K562 (cell line): ENCODE data around the gene HNRNPM. TPM values are rescaled to one million over a fixed set of nuclear protein-coding genes. Genes with fewer than 3 reads are reported as not detected.
A peak's percentile ranks its signal among the peaks of the same experiment; 100 is the strongest.

Experiments used
- ATAC-seq: fragments of 200-7000 bp; cut with Tn5 transposase; 3 replicates; pipeline ENCODE4 v1.9.1; 2020; ENCODE audit warnings: moderate library complexity
- BruUV-seq: library from RNA; stranded (reverse); fragments of 400-500 nt; replicated peaks from 2 replicates; lab custom pipeline; 2021; lab: Mats Ljungman, UMichigan
- CTCF ChIA-PET: fragments of 300-600 bp; formaldehyde crosslinking; extraction: SDS; loops from one replicate; lab custom pipeline; 2021; ENCODE audit warnings: low intra/inter-chr PET ratio; lab: Yijun Ruan, JAX
- POLR2A ChIA-PET: fragments of 300-600, 350-650 bp; sonication (Branson Sonifier 250); formaldehyde crosslinking; extraction: SDS; loops from one replicate; lab custom pipeline; 2021; ENCODE audit warnings: antibody characterized with exemption, inconsistent platforms; lab: Yijun Ruan, JAX
- DNase-seq, 4 experiments: peaks; one replicate each; pipeline versions ENCODE4 v3.0.0 to v3.0.0-alpha.2; 2011 to 2018; ENCODE audit warnings: low spot score in 3 of 4, mixed read lengths in 3 of 4; ENCODE audit errors: extremely low read depth in 1 of 4
- FAIRE-seq: peaks from 2 replicates; lab custom pipeline; 2011; peaks lifted over from hg19 to GRCh38; lab: Jason Lieb, UNC
- H2AFZ ChIP-seq: 2 replicates; pipeline ENCODE4 v1.6.0; 2011; ENCODE audit warnings: low read depth, low read length, control low read depth, inconsistent platforms
- H3K27ac ChIP-seq: fragments of 200-600 bp; 3 replicates; pipeline ENCODE4 v1.8.0; 2011; ENCODE audit warnings: low read depth, mild to moderate bottlenecking, control low read depth, inconsistent platforms, low read length, moderate library complexity, mixed read lengths; ENCODE audit errors: extremely low read depth
- H3K27me3 ChIP-seq, 2 experiments: fragments of 300-600 bp in 1 of 2; 2 replicates in 1 of 2; 3 replicates in 1 of 2; pipeline versions ENCODE4 v1.6.0 to v1.8.0; 2011; ENCODE audit warnings: inconsistent platforms in 2 of 2, low read length in 2 of 2, mild to moderate bottlenecking in 1 of 2, mixed read lengths in 1 of 2, moderate library complexity in 1 of 2; ENCODE audit not compliant: control insufficient read depth in 2 of 2, insufficient read depth in 2 of 2
- H3K36me3 ChIP-seq: fragments of 300-600 bp; 3 replicates; pipeline ENCODE4 v1.8.0; 2011; ENCODE audit warnings: mild to moderate bottlenecking, low read length, inconsistent platforms; ENCODE audit not compliant: control insufficient read depth, insufficient read depth
- H3K4me1 ChIP-seq, 2 experiments: fragments of 200-600 bp in 1 of 2; replicated peaks in 1 of 2; 2 replicates in 1 of 2; 3 replicates in 1 of 2; pipeline versions ENCODE4 v1.5.1 to v1.8.0; 2011; ENCODE audit warnings: inconsistent platforms in 2 of 2, low read length in 2 of 2, mild to moderate bottlenecking in 1 of 2, mixed read lengths in 1 of 2, moderate library complexity in 1 of 2; ENCODE audit not compliant: control insufficient read depth in 2 of 2, insufficient read depth in 2 of 2
- H3K4me2 ChIP-seq: 2 replicates; pipeline ENCODE4 v1.6.1; 2011; ENCODE audit warnings: low read length, control low read depth, inconsistent platforms, mixed read lengths; ENCODE audit not compliant: insufficient read depth
- H3K4me3 ChIP-seq: fragments of 200-600 bp; sonication (generic), shearing (Covaris generic); 2 replicates; pipeline ENCODE4 v1.5.1; 2016; ENCODE audit warnings: control low read depth, inconsistent platforms
- H3K79me2 ChIP-seq: fragments of 200-600 bp; 3 replicates; pipeline ENCODE4 v1.8.0; 2011; ENCODE audit warnings: low read length, inconsistent platforms; ENCODE audit not compliant: control insufficient read depth, insufficient read depth
- H3K9ac ChIP-seq, 2 experiments: 2 replicates each; pipeline versions ENCODE4 v1.6.0 to v1.6.1; 2011; ENCODE audit warnings: low read depth in 2 of 2, low read length in 2 of 2, control low read depth in 1 of 2, inconsistent platforms in 1 of 2, mild to moderate bottlenecking in 1 of 2, mixed read lengths in 1 of 2; ENCODE audit not compliant: insufficient read depth in 1 of 2
- H3K9me1 ChIP-seq: one replicate; pipeline ENCODE4 v1.6.0; 2011; ENCODE audit warnings: inconsistent platforms, mild to moderate bottlenecking, low read length, moderate library complexity; ENCODE audit not compliant: control insufficient read depth, insufficient read depth
- H3K9me3 ChIP-seq: replicated peaks from 2 replicates; pipeline ENCODE4 v1.5.1; 2011; ENCODE audit warnings: low read depth, low read length, inconsistent platforms; ENCODE audit not compliant: control insufficient read depth, insufficient read depth
- H4K20me1 ChIP-seq: replicated peaks from 2 replicates; pipeline ENCODE4 v1.6.1; 2011; ENCODE audit warnings: low read length, inconsistent platforms, mixed read lengths; ENCODE audit not compliant: control insufficient read depth, insufficient read depth
- PRDM10 ChIP-seq: fragments of 450-650 bp; IDR thresholded peaks from 2 replicates; pipeline ENCODE4 v1.6.1; 2018; ENCODE audit not compliant: partially characterized antibody
- ZNF121 ChIP-seq: sonication (generic); formaldehyde crosslinking; conservative IDR thresholded peaks from 2 replicates; pipeline ENCODE4 v1.8.0; 2022; ENCODE audit warnings: missing genetic modification reagents
- ZNF324 ChIP-seq: fragments of 250-450 bp; sonication (Bioruptor Pico); IDR thresholded peaks from 2 replicates; pipeline ENCODE4 v1.4.0; 2020; ENCODE audit warnings: mild to moderate bottlenecking
- WGBS: fragments of 100-300 bp; shearing (Covaris generic); methylation state at CpG from one replicate; pipeline ENCODE4 v1.1.6; 2016; ENCODE audit warnings: low coverage, mixed read lengths; ENCODE audit not compliant: insufficient coverage; ENCODE audit errors: missing lambda C conversion rate; 5-methylcytosine and 5-hydroxymethylcytosine counted together
- in situ Hi-C: fragments of 300-500 bp; cut with MboI; formaldehyde crosslinking; loops from 4 replicates; pipeline ENCODE4 v1.15.0; 2018; ENCODE audit warnings: inconsistent platforms, mixed read lengths
- intact Hi-C: fragments of 100-400 bp; cut with micrococcal nuclease; formaldehyde crosslinking; loops from 2 replicates; pipeline ENCODE4 v1.14.2; 2022
- polyA plus RNA-seq, 8 experiments: library from polyadenylated mRNA; depleted of rRNA in 4 of 8; stranded (reverse) in 5 of 8; unstranded in 3 of 8; fragments of >200 nt; fragmentation: Nextera tagmentation in 2 of 8; fragmentation: Illumina TruSeq in 1 of 8; extraction: Ambion mirVana in 2 of 8; extraction: Trizol in 1 of 8; gene quantifications; 2 replicates each; pipeline versions ENCODE4 v1.2.1 to v1.2.3, GENCODE V29; 2011 to 2014; ENCODE audit warnings: inconsistent platforms in 1 of 8, missing spikeins in 1 of 8
- total RNA-seq, 7 experiments: library from RNA; depleted of rRNA in 6 of 7; stranded (reverse); fragments of >200 nt in 6 of 7; fragmentation: Illumina TruSeq in 2 of 7; extraction: Trizol in 2 of 7; gene quantifications; 2 replicates each; pipeline versions ENCODE4 v1.2.1 to v1.2.3, GENCODE V29; 2011 to 2021; ENCODE audit warnings: low replicate concordance in 1 of 7

Gene HNRNPM
- total and polyA plus RNA-seq, 9 of the 15 experiments (the other 6 are each of a cell fraction or from before 2014, with no cell fraction given): 11.1 to 340 (median 195) TPM

GRCh38 chr19:8429044-8429443 lies 15.7 kb upstream of the HNRNPM start:
- BruUV-seq: no TSS peak
- ATAC-seq: no peak
- H3K9ac ChIP-seq: no peak overlapping the region
- H3K79me2 ChIP-seq: no peaks in the 10 kb centered on the region
- WGBS: 48% methylated on average over 5 of the region's 6 CpGs
- DNase-seq: no peak
- CTCF ChIA-PET: no interaction called here
- no peaks in the 10 kb centered on the region for H3K9me3 ChIP-seq
- no peak overlapping the region for H2AFZ ChIP-seq
- H3K9me1 ChIP-seq: no peaks in the 10 kb centered on the region
- H3K27me3 ChIP-seq: no peaks in the 10 kb centered on the region
- H3K36me3 ChIP-seq: no peaks in the 10 kb centered on the region
- H3K4me2 ChIP-seq: no peak overlapping the region
- intact Hi-C loops: no loop called here
- no peak overlapping the region for H3K4me3 ChIP-seq
- in situ Hi-C loops: no loop called here
- TF ChIP-seq ZNF121 (CRISPR knock-in tag) (peak; percentile 61), PRDM10 (peak; percentile 11), ZNF324 (CRISPR knock-in tag) (no peak)
- no peaks in the 10 kb centered on the region for H4K20me1 ChIP-seq
- FAIRE-seq: no peak
- no peak overlapping the region for H3K27ac ChIP-seq
- POLR2A ChIA-PET: interaction anchor here (1.8 kb wide), 1 partner anchor 15 kb away, joined by 7 read pairs; the partner anchor contains the start of gene HNRNPM
- peaks cover 2 to 12% of the 10 kb centered on the region in 2 experiments; a peak in 4 of 5 replicates for H3K4me1 ChIP-seq
